Measurements from ENCODE around the gene DGCR2. TPM values are rescaled to one million over a fixed set of nuclear protein-coding genes. Genes with fewer than 3 reads are reported as not detected.
"Not testable (repeated sequence)": the region's sequence is repeated elsewhere in the genome, so short reads cannot be mapped to it uniquely, and the experiment has no call there.

The DGCR2 gene
- total RNA-seq, 1 experiment from 2014 or later = 72.4 TPM

DNA sequence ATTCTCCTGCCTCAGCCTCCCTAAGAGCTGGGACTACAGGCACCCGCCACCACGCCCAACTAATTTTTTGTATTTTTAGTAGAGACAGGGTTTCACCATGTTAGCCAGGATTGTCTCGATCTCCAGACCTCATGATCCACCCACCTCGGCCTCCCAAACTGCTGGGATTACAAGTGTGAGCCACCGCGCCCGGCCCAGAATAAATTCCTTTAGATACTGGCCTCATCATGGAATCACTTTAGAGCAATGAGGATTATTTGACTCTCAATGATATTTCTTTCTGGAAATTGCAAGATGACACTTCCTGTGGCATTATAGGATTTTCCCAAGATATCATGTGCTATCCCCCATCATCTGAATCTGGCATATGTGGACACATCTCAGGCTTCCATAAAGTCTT lies 108.8 kb downstream of the DGCR2 start:
- not testable (repeated sequence) for H3K4me3 ChIP-seq (ENCODE audit: insufficient read depth, low read depth, low read length); DNase-seq; H3K27me3 ChIP-seq (ENCODE audit: control insufficient read depth, insufficient read depth, low read length); H3K36me3 ChIP-seq (replicated peaks; ENCODE audit: control insufficient read depth, insufficient read depth, low read length)

DNA sequence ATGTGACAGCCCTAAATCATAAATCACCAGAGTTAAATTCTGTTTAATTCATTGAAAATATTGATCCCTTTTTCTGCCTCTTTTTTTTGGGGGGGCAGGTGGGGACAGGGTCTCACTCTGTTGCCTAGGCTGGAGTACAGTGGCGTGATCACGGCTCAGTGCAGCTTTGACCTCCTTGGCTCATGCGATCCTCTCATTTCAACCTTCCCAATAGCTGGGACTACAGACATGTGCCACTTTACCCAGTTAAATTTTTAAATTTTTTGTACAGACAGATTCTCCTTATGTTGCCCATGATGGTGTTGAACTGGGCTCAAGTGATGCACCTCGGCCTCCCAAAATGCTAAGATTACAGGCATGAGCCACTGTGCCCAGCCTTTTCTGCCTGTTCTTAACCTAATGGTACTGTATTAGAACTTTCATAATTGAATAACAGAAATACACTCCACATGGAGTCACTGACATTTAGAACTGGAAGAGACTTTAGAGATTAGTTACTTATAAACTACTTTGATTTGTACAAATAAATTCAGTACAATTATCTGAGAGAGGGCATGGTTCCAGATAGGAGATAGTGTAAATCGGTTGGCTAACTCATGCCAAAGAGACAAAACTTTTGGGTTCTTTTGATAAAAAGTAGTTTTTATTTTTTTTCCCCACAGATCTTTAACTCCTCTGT lies 109.8 kb downstream of the DGCR2 start:
- no peak overlapping the region for H3K4me3 ChIP-seq (ENCODE audit: insufficient read depth, low read depth, low read length)
- no peaks in the 10 kb centered on the region for H3K27me3 ChIP-seq (ENCODE audit: control insufficient read depth, insufficient read depth, low read length)
- no peaks in the 10 kb centered on the region for H3K36me3 ChIP-seq (replicated peaks; ENCODE audit: control insufficient read depth, insufficient read depth, low read length)
- no peak for DNase-seq

DNA sequence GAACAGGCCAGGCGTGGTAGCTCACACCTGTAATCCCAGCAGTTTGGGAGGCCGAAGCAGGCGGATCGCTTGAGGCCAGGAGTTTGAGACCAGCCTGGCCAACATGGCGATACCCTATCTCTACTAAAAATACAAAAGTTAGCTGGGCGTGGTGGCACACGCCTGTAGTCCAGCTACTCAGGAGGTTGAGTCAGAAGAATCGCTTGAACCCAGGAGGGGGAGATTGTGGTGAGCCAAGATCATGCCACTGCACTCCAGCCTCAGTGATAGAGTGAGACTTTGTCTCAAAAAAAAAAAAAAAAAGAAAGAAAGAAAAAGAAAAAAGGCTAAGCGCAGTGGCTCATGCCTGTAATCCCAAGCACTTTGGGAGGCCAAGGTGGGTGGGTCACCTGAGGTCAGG lies 110.6 kb downstream of the DGCR2 start:
- not testable (repeated sequence) for H3K4me3 ChIP-seq (ENCODE audit: insufficient read depth, low read depth, low read length); H3K36me3 ChIP-seq (replicated peaks; ENCODE audit: control insufficient read depth, insufficient read depth, low read length); H3K27me3 ChIP-seq (ENCODE audit: control insufficient read depth, insufficient read depth, low read length); DNase-seq

DNA sequence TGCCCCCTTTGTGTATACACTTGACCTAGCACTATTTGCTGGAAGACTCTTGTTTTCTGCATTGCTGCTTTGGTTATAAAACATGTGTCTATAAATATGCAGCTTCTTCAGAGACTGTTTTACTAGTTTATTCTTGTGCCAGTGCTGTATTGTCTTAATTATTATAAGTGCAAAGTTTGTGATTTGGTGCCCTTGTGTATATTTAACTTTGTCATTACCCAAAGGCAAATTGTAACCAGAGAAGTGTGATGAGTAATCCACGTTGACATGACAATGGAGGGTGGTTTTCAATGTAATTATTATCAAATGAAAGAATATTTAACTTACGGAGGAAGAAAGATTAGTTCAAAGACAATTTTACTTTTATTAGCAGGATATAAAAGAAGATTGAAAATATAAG lies 111.1 kb downstream of the DGCR2 start:
- Histone ChIP-seq H3K4me3 (ENCODE audit: insufficient read depth, low read depth, low read length) (no peak overlapping the region), H3K36me3 (replicated peaks; ENCODE audit: control insufficient read depth, insufficient read depth, low read length) (no peaks in the 10 kb centered on the region), H3K27me3 (ENCODE audit: control insufficient read depth, insufficient read depth, low read length) (no peaks in the 10 kb centered on the region)
- no peak for DNase-seq

DNA sequence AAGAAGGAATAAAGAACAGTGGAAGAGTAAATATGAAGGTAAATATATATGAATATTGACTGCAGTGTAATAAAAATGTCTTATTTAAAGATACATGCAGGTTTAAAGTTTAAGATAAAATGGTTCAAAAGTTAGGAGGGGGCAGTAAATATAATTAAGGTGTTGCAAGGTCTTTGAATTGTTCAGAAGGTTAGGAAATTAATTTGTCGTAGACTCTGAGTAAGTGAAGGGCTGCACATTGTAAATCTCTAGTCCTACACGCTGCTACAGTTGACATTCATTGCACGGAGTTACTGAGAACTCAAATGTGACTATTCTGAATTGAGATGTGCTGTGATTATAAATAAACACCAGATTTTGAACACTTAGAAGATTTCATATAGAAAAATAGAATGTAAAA lies 116.3 kb downstream of the DGCR2 start:
- H3K4me3 ChIP-seq (ENCODE audit: insufficient read depth, low read depth, low read length) = no peak overlapping the region
- no peak for DNase-seq
- no peaks in the 10 kb centered on the region for H3K36me3 ChIP-seq (replicated peaks; ENCODE audit: control insufficient read depth, insufficient read depth, low read length)
- H3K27me3 ChIP-seq (ENCODE audit: control insufficient read depth, insufficient read depth, low read length) = no peaks in the 10 kb centered on the region

DNA sequence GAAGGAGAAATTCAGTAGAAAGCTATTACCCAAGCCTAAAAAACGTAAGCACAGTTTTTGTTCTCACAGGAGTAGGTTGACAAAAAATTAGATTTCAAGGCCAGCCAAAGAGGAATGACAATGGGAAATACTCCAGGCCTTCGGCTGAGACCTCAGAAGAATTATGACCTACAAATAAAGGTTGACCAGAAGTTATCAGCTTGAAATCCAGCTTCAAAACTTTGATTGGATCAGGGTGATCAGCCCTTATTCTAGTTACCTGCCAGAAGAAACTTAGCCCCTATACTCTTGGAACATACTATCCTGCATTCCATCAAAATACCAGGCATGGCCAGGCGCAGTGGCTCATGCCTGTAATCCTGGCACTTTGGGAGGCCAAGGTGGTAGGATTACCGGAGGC lies 117.7 kb downstream of the DGCR2 start:
- DNase-seq = no peak
- no peak overlapping the region for H3K4me3 ChIP-seq (ENCODE audit: insufficient read depth, low read depth, low read length)

DNA sequence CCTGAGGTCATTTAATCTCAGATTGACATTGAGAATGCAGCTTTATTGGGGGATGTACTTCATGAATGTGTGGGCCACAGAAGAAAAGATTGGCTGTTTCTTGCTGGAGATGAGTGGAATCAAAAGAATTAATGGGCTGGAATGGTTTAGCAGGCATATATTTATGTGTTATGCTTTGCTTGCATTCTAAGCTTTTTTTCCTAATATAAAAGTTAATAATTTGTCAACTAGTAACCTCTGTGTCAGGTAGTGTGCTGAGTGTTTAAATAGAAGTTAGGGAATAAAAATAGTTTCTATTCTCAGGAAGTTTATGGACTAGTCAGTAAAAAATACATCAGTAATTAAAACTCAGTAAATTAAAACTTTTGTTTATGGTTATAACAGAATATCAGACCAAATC lies 118.7 kb downstream of the DGCR2 start:
- no peaks in the 10 kb centered on the region for H3K36me3 ChIP-seq (replicated peaks; ENCODE audit: control insufficient read depth, insufficient read depth, low read length)
- no peak for DNase-seq
- no peak overlapping the region for H3K4me3 ChIP-seq (ENCODE audit: insufficient read depth, low read depth, low read length)
- H3K27me3 ChIP-seq (ENCODE audit: control insufficient read depth, insufficient read depth, low read length) = no peaks in the 10 kb centered on the region

More for the DNA sequence above, 117.7 kb downstream of the DGCR2 start:
- no peaks in the 10 kb centered on the region for H3K36me3 ChIP-seq (replicated peaks; ENCODE audit: control insufficient read depth, insufficient read depth, low read length)
- no peaks in the 10 kb centered on the region for H3K27me3 ChIP-seq (ENCODE audit: control insufficient read depth, insufficient read depth, low read length)

DNA sequence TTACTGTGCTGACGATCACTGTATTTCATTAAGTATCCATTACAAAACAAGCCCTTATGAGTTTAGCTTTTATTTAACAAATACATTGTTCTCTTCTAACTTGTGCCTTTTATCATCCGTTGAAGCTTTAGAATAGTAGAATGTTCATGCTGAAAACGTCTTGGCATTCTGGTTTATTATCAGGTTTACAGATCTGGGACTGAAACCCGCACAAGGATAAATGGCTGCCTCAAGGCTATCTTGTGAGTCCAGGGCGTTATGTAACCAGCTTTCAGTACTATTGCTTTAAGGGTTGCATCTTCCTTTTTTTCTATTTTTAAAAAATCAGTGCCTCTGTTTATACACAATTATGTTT lies 119.6 kb downstream of the DGCR2 start:
- Histone ChIP-seq H3K27me3 (ENCODE audit: control insufficient read depth, insufficient read depth, low read length) (no peaks in the 10 kb centered on the region), H3K36me3 (replicated peaks; ENCODE audit: control insufficient read depth, insufficient read depth, low read length) (no peaks in the 10 kb centered on the region), H3K4me3 (ENCODE audit: insufficient read depth, low read depth, low read length) (no peak overlapping the region)
- DNase-seq = no peak

DNA sequence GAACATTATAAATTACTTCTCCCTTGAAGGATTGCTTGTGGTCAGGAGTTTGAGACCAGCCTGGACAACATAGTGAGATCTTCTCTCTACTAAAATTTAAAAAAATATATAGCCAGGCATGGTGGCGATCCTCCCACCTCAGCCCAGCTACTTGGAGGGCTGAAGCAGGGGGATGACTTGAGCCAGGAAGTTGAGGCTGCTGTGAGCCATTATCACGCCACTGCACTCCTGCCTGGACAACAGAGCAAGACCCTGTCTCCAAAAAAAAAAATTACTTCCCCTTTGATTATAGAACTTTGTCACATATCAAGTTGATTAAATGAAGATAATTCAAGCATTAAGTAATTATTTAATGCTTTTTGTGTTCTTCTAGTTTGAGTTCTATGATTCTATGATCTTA lies 121.0 kb downstream of the DGCR2 start:
- no peak for DNase-seq
- H3K36me3 ChIP-seq (replicated peaks; ENCODE audit: control insufficient read depth, insufficient read depth, low read length) = no peaks in the 10 kb centered on the region
- no peaks in the 10 kb centered on the region for H3K27me3 ChIP-seq (ENCODE audit: control insufficient read depth, insufficient read depth, low read length)

DNA sequence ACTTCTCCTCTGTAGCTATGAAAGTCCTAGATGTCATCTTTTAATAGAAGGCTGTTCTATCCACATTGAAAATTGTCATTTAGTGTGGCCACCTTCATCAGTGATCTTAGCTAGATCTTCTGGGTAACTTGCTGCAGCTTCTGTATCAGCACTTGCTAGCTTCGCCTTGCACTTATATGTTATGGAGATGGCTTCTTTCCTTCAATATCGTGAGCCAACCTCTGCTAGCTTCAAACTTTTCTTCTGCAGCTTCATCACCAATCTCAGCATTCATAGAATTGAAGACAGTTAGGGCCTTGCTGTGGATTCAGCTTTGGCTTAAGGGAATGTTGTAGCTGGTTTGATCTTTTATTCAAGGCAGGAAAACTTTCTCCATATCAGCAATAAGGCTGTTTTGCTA lies 122.1 kb downstream of the DGCR2 start:
- not testable (repeated sequence) for H3K27me3 ChIP-seq (ENCODE audit: control insufficient read depth, insufficient read depth, low read length); H3K4me3 ChIP-seq (ENCODE audit: insufficient read depth, low read depth, low read length); DNase-seq; H3K36me3 ChIP-seq (replicated peaks; ENCODE audit: control insufficient read depth, insufficient read depth, low read length)

More for the DNA sequence above, 121.0 kb downstream of the DGCR2 start:
- H3K4me3 ChIP-seq (ENCODE audit: insufficient read depth, low read depth, low read length) = no peak overlapping the region

DNA sequence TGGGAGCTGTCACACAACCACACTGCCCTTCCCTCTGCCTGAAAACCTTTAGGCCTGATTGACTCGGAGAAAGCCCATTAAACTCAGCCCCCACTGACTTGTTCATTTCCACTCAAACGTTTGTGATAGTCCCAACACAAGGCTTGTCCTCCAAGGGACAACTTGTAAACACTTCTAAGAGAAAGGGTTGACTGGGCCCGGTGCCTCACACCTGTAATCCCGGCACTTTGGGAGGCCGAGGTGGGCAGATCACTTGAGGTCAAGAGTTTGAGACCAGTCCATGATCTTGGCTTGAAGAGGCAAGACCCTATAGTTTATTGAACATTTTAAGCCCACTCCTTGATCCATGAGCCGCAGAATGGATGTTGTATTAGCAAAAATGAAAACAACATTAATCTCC lies 122.8 kb downstream of the DGCR2 start:
- Histone ChIP-seq H3K36me3 (replicated peaks; ENCODE audit: control insufficient read depth, insufficient read depth, low read length) (no peaks in the 10 kb centered on the region), H3K27me3 (ENCODE audit: control insufficient read depth, insufficient read depth, low read length) (no peaks in the 10 kb centered on the region), H3K4me3 (ENCODE audit: insufficient read depth, low read depth, low read length) (no peak overlapping the region)
- no peak for DNase-seq

DNA sequence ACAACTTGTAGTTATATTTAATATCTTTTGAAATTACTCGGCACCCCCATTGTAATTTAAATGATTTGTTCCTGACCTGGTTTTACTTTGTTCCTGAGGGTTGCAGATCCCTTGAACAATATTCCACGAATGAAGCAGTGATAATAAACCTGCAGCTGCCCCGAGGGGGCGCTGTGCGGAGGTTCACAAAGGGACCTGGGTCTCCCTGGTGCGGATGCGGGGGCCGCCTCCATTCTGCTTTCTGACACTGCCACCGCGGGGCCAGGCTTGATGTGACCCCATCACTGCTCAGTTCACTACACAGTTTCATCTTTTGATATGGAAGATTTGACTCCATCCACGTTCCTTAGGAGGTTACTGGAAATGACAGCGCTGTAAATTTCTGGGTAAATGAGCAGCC lies 123.2 kb downstream of the DGCR2 start:
- Histone ChIP-seq H3K36me3 (replicated peaks; ENCODE audit: control insufficient read depth, insufficient read depth, low read length) (no peaks in the 10 kb centered on the region), H3K27me3 (ENCODE audit: control insufficient read depth, insufficient read depth, low read length) (no peaks in the 10 kb centered on the region), H3K4me3 (ENCODE audit: insufficient read depth, low read depth, low read length) (no peak overlapping the region)
- DNase-seq = peak; percentile 88

DNA sequence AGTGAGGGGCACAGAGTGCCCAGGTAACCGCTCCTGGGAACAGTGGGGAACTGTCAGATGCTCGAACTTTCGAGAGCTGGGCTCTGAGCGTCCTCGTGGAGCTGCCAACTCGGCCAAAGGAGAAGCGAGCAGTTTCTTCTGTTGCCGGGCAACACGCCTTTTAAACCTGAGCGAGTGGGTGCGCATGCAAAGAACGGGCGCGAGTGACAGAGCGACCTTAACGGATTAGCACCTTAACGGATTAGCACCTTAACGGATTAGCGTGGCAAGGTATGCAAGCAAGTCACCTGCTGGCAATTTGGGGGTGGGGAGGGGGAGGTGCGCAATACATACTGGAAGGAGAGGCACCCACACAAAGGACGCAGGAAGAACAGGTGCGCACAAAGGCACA lies 124.3 kb downstream of the DGCR2 start:
- no peaks in the 10 kb centered on the region for H3K27me3 ChIP-seq (ENCODE audit: control insufficient read depth, insufficient read depth, low read length)
- H3K4me3 ChIP-seq (ENCODE audit: insufficient read depth, low read depth, low read length) = no peak overlapping the region
- no peak for DNase-seq
- H3K36me3 ChIP-seq (replicated peaks; ENCODE audit: control insufficient read depth, insufficient read depth, low read length) = no peaks in the 10 kb centered on the region

DNA sequence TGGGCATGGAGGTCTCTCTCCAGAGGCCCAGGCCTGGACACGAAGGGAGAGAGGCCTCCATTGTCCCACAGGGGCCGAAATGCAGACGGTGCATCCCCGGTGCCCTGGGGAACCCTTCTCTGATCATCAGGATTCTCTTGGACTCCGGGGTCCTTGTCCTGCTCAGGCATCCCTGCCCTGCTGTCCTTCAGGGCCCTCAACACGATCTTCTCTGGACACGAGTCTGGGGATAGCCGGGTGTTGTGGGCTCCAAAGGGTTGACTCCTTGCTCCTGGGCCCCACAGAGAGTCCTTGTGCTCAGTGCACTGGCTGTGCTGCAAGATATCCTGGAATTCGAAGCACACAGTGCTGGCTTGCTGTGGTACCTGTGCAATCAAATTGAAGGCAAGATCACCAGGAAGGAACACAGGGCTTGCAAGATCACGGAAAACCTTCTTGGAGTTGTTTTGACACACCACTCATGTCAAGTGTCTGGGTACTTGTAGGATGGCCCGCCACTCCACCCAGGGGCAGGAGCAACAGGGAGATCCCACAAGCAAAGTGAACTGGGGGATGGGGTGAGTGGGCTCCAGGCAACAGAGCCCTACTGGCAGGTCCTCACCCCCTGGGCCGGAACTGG lies 124.8 kb downstream of the DGCR2 start:
- Histone ChIP-seq H3K4me3 (ENCODE audit: insufficient read depth, low read depth, low read length) (no peak overlapping the region), H3K27me3 (ENCODE audit: control insufficient read depth, insufficient read depth, low read length) (no peaks in the 10 kb centered on the region), H3K36me3 (replicated peaks; ENCODE audit: control insufficient read depth, insufficient read depth, low read length) (no peaks in the 10 kb centered on the region)
- DNase-seq = no peak

DNA sequence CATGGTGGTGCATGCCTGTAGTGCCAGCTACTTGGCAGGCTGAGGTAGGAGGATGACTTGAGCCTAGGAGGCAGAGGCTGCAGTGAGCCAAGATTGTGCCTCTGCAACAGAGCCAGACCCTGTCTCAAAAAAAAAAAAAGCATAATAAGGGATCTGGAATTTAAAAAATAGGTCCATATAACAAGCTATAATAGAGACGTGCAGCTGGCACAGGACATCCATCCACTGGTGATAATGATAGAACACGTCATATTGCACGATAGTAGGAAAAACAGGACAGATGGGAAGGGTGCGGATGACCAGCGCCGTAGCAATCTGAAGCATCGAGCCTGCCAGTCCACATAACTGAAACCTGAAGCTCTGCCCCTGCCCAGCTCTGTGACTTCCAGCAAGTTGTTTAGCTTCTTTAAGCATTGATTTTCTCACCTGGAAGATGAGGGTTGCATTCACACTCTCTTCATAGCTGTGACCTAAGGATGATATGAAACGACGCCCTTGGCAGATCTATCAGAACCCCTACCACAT lies 125.8 kb downstream of the DGCR2 start:
- Histone ChIP-seq H3K4me3 (ENCODE audit: insufficient read depth, low read depth, low read length) (no peak overlapping the region), H3K36me3 (replicated peaks; ENCODE audit: control insufficient read depth, insufficient read depth, low read length) (no peaks in the 10 kb centered on the region), H3K27me3 (ENCODE audit: control insufficient read depth, insufficient read depth, low read length) (no peaks in the 10 kb centered on the region)
- DNase-seq = no peak
